OCI-LY3 (cell line): Measurements from ENCODE around the gene EPSTI1.

Experiments
- CTCF ChIP-seq: fragments of 200-600, 300-600 bp; sonication (generic); IDR thresholded peaks from 2 replicates; pipeline ENCODE4 v1.5.1; 2014; ENCODE audit warnings: antibody characterized with exemption, low read length, low read depth
- EZH2phosphoT487 ChIP-seq: fragments of 200-600 bp; shearing (Covaris generic); IDR thresholded peaks from 2 replicates; pipeline ENCODE4 v1.6.1; 2018; ENCODE audit warnings: antibody characterized with exemption, mixed run types, low read depth

DNA sequence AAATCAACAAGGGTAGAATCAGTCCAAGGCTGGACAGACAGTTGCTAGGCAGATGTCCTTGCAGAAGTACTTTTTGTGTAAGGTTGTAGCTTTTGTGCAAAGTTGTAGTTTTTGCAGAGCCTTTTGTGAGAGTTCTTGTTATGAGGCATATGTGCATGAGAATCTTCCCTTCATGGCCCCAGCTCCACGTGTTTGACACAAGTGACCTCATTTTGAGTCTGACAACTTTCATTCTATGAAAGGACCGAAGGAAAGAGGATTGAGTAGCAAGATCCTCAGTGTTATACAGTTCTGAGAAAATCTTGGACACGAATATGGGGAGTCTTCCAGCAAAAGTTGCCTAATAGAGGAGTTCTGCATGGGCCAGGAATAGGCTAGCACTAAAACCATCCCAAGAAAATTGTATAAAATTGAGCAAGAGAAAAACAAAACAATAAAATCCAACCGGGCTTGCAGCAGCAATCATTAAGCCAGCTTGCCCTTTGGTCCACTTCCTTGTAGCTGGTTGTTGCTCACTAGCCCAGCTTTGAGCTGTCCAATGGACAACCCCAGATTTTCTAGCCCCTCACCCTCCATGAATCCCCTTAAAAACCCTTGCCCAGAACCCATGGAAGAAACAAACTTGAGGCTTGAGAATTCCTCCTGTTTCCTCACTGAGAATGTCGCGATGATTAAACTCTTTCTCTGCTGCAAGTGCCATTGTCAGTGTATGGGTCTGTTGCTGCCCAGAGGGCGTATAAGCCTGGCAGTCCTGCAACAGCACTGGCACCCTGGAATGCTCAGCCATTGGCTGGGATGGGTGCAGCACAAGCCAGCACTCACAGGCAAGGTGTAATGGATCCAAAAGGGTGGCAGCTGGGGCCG, 6.5 kb downstream of the EPSTI1 start:
- TF ChIP-seq EZH2phosphoT487 = no peak
- TF ChIP-seq CTCF = no peak
